ENCODE data around the gene ULK4.

- TF ChIP-seq, protein P1, sequence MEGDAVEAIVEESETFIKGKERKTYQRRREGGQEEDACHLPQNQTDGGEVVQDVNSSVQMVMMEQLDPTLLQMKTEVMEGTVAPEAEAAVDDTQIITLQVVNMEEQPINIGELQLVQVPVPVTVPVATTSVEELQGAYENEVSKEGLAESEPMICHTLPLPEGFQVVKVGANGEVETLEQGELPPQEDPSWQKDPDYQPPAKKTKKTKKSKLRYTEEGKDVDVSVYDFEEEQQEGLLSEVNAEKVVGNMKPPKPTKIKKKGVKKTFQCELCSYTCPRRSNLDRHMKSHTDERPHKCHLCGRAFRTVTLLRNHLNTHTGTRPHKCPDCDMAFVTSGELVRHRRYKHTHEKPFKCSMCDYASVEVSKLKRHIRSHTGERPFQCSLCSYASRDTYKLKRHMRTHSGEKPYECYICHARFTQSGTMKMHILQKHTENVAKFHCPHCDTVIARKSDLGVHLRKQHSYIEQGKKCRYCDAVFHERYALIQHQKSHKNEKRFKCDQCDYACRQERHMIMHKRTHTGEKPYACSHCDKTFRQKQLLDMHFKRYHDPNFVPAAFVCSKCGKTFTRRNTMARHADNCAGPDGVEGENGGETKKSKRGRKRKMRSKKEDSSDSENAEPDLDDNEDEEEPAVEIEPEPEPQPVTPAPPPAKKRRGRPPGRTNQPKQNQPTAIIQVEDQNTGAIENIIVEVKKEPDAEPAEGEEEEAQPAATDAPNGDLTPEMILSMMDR (IDR thresholded peaks at IDR 0.05), result no peak
- TF ChIP-seq POLR2A (IDR thresholded peaks at IDR 0.05) (no peak), POLR2AphosphoS5 (IDR thresholded peaks at IDR 0.05) (no peak)
Observed at GRCh38 chr3:41600616-41601015, 361.3 kb downstream of the ULK4 start.
